ENCODE measurements around the gene CAMSAP1. TPM values are rescaled to one million over a fixed set of nuclear protein-coding genes. Genes with fewer than 3 reads are reported as not detected.
"Not testable (repeated sequence)": the region's sequence is repeated elsewhere in the genome, so short reads cannot be mapped to it uniquely, and the experiment has no call there.

CAMSAP1 gene
- total RNA-seq, 1 donor from 2014 or later, result 37.7 TPM

- no peak for DNase-seq
Measured at GRCh38 chr9:135901031-135901758, 6.2 kb downstream of the CAMSAP1 start.

GRCh38 chr9:135898634-135899407 lies 8.5 kb downstream of the CAMSAP1 start:
- DNase-seq, result peak; percentile 83

- DNase-seq, result no peak
Measured at GRCh38 chr9:135896626-135897025, 10.7 kb downstream of the CAMSAP1 start.

- DNase-seq, result no peak
Measured at GRCh38 chr9:135896205-135896604, 11.1 kb downstream of the CAMSAP1 start.

GRCh38 chr9:135895202-135895848 lies 12.0 kb downstream of the CAMSAP1 start:
- DNase-seq, result no peak

GRCh38 chr9:135893104-135893503 lies 14.2 kb downstream of the CAMSAP1 start:
- no peak for DNase-seq

GRCh38 chr9:135892327-135892726 lies 15.0 kb downstream of the CAMSAP1 start:
- DNase-seq, result not testable (repeated sequence)

- DNase-seq, result no peak
Measured at GRCh38 chr9:135891027-135891631, 16.2 kb downstream of the CAMSAP1 start.

- peak; percentile 72 for DNase-seq
Measured at GRCh38 chr9:135890190-135891026, 16.9 kb downstream of the CAMSAP1 start.

GRCh38 chr9:135889564-135890189 lies 17.7 kb downstream of the CAMSAP1 start:
- DNase-seq, result peak; percentile 76

- DNase-seq, result no peak
Measured at GRCh38 chr9:135888766-135889394, 18.5 kb downstream of the CAMSAP1 start.

- DNase-seq, result no peak
Measured at GRCh38 chr9:135888126-135888765, 19.1 kb downstream of the CAMSAP1 start.

- no peak for DNase-seq
Measured at GRCh38 chr9:135887585-135888050, 19.7 kb downstream of the CAMSAP1 start.

- peak; percentile 22 for DNase-seq
Measured at GRCh38 chr9:135887021-135887507, 20.3 kb downstream of the CAMSAP1 start.

- peak; percentile 28 for DNase-seq
Measured at GRCh38 chr9:135886147-135886981, 21.0 kb downstream of the CAMSAP1 start.

GRCh38 chr9:135885100-135885853 lies 22.1 kb downstream of the CAMSAP1 start:
- no peak for DNase-seq

GRCh38 chr9:135884328-135885035 lies 22.9 kb downstream of the CAMSAP1 start:
- no peak for DNase-seq

All from tongue (tissue), 2 donors.